HG03066 (cell line): Measurements from ENCODE around the gene PDE6G.

Experiments
- ATAC-seq: cut with Tn5 transposase; IDR thresholded peaks from one replicate; pipeline ENCODE4 v1.9.1; 2021; ENCODE audit warnings: low read depth; ENCODE audit not compliant: unreplicated experiment

Gene PDE6G

DNA sequence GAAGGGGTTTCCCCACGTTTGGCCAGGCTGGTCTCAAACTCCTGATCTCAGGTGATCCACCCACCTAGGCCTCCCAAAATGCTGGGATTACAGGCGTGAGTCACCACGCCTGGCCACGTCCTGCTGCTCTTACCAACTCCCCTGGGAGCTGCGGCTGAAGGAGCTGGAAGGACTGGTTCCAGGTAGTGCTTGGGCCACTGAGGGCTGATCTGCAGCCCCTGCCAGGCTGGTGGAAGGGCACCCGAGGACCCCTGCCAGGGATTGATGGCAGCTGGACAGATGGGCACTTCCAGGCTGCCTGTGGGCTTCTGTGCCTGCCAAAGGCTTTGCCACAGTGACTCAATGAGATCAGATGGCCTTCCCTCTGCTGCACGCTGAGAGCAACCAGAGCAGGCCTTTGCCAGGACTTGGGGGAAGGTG, 7.7 kb upstream of the PDE6G start:
- no peak for ATAC-seq

DNA sequence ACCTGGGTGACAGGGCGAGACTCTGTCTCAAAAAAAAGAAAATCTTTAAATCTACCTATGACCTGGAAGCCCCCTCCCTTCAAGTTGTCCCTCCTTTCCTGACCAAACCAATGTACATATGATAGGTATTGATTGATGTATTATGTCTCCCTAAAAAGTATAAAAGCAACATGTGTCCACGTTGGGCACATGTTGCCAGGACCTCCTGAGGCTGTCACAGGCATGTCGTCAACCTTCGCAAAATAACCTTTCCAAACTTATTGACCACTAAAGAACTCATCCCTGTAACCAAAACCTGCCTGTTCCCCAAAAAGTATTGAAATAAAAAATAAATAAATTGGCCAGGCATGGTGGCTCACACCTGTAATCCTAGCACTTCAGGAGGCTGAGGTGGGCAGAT, 5.7 kb upstream of the PDE6G start:
- ATAC-seq, result no peak

DNA sequence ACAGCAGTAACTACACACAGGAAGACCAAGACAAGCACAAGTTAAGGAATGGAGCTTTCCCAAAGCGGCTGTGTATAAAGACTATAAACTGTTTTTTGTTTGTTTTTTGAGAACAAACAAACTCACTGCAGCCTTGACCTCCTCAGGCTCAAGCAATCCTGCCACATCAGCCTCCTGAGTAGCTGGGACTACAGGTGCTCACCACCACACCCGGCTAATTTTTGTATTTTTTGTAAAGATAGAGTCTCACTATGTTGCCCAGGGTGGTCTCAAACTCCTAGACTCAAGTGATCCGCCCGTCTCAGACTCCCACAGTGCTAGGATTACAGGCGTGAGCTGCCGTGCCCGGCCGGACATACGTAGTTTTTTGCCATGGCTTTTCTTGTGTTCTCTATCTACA, 4.1 kb upstream of the PDE6G start:
- no peak for ATAC-seq

DNA sequence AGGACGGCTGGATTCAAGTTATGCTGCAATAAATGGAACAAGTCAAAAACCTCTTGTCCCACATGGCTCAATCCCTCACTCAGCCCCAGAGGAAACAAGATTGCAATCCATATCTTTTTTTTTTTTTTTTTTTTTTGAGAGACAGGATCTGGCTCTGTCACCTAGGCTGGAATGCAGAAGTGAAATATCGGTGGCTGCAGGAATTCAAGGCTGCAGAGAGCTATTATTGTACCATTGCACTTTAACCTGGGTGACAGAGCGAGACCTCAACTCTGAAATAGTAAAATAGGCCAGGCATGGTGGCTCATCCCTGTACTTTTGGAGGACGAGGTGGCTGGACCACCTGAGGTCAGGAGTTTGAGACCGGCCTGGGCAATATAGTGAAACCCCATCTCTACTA, 2.7 kb upstream of the PDE6G start:
- no peak for ATAC-seq

DNA sequence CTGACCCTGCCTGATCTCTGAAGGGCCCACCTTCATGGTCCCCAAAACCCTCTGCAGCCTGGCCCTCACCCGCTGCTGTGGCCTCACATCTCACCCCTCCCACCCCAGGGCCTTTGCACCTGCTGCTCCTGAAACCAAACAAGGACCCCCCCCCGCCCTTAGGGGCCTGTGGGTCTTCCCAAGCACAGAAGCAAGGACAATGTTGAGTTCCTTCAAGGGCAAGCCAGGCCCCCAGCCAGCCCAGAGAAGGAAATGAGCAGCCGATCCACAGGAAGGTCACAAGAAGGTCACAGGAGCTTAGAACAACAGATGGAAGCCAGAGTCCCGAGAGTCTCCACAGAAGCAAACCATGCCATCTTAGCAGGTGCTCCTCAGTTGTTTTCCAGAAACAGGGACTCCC, 493 bp upstream of the PDE6G start:
- no peak for ATAC-seq

DNA sequence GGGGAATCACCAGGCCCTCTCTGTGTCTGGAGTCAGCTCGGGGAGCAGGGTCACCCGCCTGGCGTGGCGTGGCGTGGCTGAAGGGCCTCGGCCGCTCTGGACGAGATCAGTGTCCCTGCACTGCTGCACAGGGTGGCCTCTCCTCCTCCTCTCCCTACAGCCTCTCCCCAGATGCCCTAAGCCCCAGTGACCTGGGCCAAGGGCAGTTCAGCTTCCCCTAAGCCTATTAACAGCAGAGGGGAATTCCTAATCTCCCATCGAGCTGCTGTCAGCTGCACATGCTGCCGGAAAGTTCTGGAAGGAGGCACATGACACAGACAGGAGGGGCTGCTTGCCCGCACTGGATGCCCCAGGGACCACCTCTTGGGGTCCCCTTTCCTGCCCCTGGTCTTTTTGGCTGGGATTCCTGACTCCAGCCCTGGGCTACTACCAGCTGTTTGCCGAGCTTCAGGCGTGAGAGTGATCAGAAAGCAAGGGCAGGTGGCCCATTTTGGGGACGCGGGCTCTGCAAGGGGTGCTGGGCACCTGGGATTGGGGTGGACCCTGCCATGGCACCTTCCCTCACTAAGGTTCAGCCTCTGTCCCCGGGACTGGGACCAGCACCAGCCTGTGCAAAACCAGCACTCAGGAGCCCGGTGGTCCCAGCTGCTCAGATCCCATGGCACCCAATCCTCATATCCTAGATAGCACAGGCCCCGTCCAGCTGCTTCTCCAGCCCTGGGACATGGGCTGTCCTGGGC, 794 bp downstream of the PDE6G start:
- no peak for ATAC-seq

DNA sequence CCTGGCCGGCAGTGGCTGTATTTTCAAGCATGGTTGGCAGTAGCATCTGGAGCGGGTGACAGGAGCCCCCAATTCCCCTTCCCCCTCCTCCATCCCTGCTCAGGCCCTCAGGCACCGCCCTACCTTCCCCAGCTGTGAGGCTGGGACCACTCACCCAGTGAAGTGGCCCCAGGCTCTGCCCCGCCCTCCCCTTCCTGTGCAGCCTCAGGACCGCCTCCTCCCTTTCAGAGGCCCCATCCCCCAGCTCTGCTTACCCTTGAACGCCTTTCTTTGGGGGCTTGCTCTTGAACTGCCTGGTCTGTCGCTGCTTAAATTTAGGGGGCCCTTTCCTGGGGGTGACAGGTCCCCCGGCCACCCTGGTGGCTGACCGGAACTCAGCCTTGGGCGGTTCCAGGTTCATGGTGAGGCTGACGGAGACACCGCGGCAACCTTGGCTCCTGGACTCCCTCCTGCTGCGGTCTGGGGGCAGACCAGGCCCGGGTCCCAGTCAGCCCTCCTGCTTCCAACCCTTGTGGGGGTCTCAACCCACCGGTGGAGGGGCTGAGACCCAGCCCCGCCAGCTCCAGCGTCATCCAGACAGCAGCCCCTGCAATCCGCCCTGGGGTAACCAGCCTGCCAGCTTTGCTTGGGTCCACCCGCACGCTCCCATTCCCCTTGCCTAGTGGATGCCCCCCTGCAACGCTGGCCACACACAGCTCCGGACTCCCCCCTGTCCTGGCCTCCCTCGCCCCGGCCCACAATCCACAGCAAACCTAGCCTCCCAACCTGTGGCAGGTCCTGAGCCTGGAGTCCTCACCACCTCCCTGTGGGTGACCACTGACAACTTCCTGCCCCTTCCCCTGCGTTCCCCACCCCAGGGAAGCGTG, 3.2 kb downstream of the PDE6G start:
- ATAC-seq, result no peak

DNA sequence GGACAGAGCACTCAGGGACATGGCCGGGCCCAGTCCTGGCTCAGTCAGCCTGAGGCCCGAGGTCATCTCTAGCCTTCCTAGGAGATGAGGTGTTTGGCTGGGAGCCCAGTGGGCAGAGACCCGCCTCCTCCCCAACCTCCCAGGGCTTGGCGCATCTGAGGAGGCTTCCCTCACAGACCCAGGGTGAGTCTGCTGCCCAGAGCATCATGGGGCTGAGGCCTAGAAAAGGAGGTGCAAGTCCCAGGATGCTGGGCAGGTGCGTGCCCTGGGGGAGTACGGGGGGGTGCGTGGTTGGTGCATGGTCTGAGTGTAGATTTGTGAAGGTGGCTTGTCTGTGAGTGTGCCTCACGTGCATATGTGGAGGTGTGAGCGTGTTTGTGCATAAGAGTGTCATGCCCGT, 4.7 kb downstream of the PDE6G start:
- no peak for ATAC-seq

DNA sequence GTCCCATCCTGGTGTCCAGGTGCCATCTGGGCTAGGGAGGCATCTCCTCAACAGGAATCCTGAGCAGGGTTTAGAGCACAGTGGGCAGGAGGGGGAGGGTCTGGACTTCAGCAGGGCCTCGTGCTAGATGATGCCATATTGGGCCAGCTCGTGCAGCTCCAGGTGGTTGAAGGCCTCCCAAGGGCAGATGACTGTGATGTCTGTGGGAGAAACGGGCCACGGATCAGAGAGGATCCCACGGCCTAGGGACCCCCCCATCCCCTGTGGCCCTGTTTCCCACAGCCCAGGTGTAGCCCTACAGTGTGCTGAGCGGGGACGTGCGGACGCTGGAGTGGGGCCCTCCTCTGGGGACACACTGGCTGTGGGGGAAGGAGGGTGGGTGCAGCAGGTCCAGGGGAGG, 5.4 kb downstream of the PDE6G start:
- ATAC-seq, result no peak

DNA sequence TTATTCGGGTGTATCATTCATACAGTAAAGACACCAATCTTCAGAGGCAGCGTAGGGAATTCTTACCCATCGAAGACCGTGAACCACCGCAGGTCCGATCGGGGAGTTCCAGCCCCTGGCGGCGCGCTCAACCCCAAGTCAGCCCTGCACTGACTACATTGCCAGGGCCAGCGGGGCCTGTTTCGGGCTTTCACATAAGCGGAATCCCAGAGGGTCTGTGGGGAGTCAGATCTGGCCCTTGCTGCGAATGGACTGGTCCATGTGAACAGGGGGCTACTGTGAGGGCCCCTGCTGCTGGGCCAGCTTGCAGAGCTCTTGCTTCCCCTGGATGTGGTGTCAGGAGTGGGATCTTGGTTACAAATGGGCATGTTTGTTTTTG, 7.6 kb downstream of the PDE6G start:
- ATAC-seq, result no peak

DNA sequence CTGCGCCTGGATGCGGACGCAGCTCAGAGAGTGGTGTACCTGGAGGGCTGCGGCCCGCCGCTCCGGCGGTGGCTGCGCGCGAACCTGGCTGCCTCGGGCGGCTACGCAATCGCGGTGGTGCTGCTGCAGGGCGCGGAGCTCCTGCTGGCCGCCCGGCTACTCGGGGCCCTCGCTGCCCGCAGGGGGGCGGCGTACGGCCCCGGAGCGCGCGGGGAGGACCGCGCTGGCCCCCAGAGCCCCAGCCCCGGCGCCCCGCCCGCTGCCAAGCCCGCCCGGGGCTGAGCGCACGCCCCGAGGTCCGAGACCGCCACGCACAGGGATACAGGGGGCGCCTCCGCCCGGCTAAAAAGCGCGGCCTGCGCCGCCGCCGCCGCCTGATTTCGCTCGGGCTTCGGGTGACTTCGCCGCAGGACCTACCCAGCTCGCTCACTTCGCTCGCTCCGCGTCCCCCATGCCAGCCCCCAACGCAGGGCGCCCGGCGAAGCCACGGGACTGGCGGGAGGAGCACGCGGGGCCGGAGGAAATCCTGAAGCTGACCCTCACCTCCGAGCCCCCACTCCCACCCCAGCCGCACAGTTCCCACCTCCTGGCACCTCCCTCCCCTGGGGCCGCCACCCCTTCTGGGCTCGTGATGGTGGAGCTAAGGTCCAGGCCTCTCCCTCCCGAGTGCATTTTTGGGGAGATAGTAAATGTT, 8.2 kb downstream of the PDE6G start:
- no peak for ATAC-seq

DNA sequence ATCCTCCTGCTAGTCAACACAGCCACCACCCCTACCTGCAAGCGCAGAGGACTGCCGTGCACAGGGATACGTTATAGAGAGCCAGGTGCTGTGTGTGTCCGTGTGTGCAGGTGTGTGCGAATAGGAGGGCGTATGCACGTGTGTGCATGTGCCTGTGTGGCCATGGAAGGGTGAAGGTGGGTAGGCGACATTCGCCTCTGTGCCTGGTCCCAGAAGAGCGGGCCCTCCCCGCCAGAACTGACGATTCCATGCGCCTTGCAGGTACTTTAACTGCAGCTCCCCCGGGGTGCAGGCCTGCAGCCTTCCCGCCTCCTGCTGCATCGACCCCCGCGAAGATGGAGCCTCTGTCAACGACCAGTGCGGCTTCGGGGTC, 8.7 kb downstream of the PDE6G start:
- ATAC-seq, result no peak

DNA sequence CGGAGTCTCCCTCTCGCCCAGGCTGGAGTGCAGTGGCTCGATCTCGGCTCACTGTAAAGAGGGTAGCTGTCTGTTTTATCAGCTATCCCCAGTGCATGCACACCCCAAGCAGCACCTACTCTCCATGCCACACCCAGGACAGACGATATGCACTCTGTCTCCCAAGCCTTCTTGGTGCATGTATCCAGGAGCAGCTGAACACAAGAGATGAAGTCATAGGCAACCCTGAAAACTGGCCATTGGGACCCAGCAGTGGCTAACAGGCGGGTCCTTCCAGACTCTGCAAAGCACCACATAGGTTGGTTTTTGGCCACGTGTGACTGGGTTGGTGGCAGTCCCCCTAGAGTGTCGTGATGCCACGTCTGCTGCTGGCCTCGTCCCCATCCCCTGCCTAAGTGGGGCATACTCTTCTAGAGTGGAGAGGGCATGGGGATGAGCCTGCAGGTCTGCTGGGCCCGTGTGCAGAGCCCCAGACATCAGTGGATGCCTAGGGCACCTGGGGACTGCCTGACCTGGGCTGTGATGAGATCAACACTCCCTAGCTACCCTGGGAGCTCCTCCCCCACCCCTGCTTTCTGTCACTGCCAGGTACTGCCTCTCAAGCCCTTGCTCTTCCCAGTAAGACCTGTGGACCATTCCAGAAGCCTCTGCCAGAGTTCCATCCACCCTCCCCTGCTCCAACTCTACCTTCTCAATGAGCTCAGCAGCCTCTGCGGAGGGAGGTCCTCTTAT, 9.3 kb downstream of the PDE6G start:
- no peak for ATAC-seq

DNA sequence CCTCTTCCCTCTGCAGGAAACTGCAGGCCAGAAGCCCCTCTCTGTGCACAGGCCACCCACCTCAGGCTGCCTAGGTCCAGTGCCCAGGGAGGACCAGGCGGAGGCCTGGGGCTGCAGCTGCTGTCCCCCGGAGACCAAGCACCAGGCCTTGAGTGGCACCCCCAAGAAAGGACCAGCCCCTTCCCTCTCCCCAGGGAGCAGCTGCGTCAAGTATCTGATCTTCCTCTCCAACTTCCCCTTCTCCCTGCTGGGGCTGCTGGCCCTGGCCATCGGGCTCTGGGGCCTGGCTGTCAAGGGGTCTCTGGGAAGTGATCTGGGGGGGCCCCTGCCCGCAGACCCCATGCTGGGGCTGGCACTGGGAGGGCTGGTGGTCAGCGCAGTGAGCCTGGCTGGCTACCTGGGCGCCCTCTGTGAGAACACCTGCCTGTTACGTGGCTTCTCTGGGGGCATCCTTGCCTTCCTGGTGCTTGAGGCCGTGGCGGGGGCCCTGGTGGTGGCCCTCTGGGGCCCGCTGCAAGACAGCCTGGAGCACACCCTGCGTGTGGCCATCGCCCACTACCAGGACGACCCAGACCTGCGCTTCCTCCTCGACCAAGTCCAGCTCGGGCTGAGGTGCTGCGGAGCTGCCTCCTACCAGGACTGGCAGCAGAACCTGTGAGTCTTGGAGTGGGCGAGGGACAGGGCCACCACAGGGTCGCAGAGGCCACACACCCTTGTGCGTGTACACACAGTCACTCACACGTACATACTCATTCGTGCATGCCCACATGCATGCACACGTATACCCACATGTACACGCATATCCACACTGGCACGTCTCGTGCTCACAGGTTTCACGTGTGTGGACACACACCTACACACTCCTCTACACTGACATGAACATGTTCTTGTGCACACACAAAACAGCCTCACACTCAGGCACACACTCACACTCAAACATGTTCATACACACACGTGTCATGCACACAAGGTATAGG, 11.1 kb downstream of the PDE6G start:
- no peak for ATAC-seq

DNA sequence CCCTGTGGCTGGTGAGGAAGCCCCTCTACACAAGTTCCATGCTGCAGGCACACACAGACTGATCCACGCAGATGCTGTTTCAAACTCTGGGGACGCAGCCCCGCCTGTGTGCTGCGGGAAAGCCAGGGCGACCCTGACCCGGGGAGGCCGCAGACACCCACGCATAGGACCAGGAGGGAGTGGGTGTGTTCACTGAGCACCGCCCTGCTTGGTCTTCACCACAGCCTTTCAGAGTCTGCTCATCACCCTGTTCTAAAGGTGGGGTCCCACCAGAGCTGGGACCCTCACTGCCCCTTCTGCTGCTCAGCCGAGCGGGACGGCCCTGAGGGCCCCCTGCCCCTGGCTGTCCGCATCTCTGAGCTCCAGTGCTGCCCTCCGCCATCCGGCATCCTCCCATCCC, 11.8 kb downstream of the PDE6G start:
- no peak for ATAC-seq

DNA sequence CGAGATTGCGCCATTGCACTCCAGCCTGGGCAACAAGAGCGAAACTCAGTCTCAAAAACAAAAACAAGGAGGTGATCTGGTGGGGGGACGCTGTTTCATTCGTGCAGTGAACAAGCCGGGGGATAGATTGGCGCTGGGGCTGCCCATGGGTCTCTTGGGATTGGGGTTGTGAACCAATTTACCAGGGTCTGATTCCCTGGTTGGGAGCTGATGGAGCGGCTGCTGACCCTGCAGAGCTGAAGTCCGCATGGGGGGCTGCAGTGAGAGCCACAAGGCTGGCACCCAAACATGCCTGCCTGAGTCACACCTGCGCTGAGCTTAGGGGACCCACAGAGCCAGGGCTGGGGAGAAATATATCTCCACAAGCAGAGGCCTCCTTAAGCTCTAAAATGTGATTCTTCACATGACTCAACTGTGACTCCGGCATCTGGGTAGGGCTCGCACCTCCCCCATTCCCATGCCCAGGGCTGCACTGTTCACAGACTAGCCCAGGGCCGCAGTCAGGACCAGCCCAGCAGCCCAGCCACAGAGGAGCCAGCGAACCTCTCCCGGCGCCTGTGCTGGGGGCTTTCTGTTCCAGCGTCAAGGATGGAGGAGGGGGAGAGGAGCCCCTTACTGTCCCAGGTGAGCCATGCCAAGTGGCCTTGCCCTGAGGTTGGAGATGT, 14.4 kb downstream of the PDE6G start:
- no peak for ATAC-seq

DNA sequence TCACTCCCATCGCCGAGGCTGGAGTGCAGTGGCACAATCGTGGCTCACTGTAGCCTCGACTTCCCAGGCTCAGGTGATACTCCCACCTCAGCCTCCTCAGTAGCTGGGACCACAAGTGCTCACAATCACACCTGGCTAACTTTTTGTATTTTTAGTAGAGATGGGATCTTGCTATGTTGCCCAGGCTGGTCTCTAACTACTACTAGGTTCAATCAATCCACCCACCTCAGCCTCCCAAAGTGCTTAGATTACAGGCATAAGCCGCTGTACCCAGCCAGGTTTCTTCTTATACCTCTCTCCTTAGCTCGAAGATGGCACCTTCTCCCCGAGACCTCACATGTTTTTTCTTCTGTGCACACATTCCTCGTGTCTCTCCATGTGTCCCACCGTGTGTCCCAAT, 16.3 kb downstream of the PDE6G start:
- ATAC-seq, result no peak

DNA sequence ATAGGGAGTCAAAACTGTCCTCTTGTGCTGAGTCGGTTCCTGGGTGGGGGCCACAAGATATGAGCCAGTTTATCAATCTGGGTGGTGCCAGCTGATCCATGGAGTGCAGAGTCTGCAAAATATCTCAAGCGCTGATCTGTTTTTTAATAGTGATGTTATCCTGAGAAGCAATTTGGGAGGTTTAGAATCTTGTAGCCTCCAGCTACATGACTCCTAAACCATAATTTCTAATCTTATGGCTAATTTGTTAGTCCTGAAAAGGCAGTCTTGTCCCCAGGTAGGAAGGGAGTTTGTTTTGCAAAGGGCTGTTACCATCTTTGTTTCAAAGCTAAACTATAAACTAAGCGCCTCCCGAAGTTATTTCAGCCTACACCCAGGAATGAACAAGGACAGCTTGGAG, 17.7 kb downstream of the PDE6G start:
- no peak for ATAC-seq
